Measurements from ENCODE around the gene EMILIN1.

DNA sequence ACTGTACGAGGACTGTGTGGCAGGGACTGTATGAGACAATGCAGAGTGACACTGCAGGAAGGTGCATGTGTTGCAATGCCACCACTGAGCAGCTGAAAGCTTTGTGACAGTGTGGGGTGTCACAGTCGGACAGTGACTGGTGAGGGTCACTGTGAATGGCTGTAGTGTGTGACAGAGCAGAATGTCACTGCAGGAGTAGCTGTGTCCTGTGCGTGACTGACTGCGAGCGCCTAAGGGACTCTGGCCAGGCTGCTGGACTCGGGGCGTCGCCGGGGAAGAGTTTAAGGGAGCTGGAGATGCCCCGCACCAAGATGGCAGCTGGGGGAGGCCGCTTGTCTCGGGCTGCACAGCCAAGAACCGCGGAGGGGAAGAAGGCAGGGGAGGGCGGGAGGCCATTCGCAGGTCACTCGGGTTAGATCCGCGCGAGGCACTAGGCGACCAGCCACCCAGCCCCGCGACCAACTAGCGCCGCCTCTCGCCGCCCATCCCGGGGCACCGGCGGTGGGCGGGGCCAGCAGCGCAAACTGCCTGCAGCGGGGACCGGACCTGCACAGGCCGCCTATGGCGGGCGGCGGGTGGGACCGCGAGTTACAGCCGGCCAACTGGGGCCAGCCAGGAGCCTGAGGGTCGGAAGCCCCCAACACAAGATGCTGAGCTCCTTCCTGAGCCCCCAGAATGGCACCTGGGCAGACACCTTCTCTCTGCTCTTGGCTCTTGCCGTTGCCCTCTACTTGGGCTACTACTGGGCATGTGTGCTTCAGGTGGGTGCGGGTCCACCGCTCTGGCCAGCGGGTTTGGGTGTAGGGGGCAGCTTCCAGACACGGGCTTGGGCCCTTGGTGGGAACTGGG lies 45.1 kb downstream of the EMILIN1 start, which contains the start of gene ABHD1:
- TF ChIP-seq, protein P1, sequence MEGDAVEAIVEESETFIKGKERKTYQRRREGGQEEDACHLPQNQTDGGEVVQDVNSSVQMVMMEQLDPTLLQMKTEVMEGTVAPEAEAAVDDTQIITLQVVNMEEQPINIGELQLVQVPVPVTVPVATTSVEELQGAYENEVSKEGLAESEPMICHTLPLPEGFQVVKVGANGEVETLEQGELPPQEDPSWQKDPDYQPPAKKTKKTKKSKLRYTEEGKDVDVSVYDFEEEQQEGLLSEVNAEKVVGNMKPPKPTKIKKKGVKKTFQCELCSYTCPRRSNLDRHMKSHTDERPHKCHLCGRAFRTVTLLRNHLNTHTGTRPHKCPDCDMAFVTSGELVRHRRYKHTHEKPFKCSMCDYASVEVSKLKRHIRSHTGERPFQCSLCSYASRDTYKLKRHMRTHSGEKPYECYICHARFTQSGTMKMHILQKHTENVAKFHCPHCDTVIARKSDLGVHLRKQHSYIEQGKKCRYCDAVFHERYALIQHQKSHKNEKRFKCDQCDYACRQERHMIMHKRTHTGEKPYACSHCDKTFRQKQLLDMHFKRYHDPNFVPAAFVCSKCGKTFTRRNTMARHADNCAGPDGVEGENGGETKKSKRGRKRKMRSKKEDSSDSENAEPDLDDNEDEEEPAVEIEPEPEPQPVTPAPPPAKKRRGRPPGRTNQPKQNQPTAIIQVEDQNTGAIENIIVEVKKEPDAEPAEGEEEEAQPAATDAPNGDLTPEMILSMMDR (IDR thresholded peaks at IDR 0.05) = peak in 2 of 6 experiments; percentile 12 to 15
- peak in 1 of 2 donors; percentile 35 for TF ChIP-seq POLR2A (IDR thresholded peaks at IDR 0.05)
